IMR-90 (cell line): Measurements from ENCODE around the gene CELA2A. TPM values are rescaled to one million over a fixed set of nuclear protein-coding genes. Genes with fewer than 3 reads are reported as not detected.

Source experiments
- ATAC-seq: fragments of 200-7000 bp; cut with Tn5 transposase; 2 replicates; pipeline ENCODE4 v1.9.1; 2020; ENCODE audit warnings: low read depth, mild to moderate bottlenecking, moderate library complexity
- BruUV-seq: library from RNA; stranded (reverse); fragments of 400-500 nt; replicated peaks from 2 replicates; lab custom pipeline; 2021; lab: Mats Ljungman, UMichigan
- CTCF ChIA-PET: fragments of 300-600 bp; formaldehyde crosslinking; extraction: SDS; loops from one replicate; lab custom pipeline; 2021; ENCODE audit warnings: antibody characterized with exemption; lab: Yijun Ruan, JAX
- POLR2A ChIA-PET: fragments of 300-600 bp; sonication (Branson Sonifier 250); formaldehyde crosslinking; loops from one replicate; lab custom pipeline; 2022; ENCODE audit warnings: antibody characterized with exemption; ENCODE audit not compliant: unreplicated experiment; lab: Charles Lee
- DNase-seq: peaks from one replicate; pipeline ENCODE4 v3.0.0; 2013
- H2AFZ ChIP-seq: replicated peaks from 2 replicates; pipeline ENCODE3; 2013; ENCODE audit warnings: low read length, mild to moderate bottlenecking; ENCODE audit not compliant: poor library complexity
- H2AK5ac ChIP-seq: 2 replicates; pipeline ENCODE4 v1.6.1; 2013; ENCODE audit warnings: low read depth, low read length, inconsistent platforms
- H2AK9ac ChIP-seq: replicated peaks from 2 replicates; pipeline ENCODE3; 2013; ENCODE audit warnings: mild to moderate bottlenecking, low read depth, low read length, moderate library complexity; ENCODE audit not compliant: poor library complexity
- H2BK120ac ChIP-seq: 2 replicates; pipeline ENCODE4 v1.6.1; 2013; ENCODE audit warnings: low read depth, low read length, inconsistent platforms
- H2BK15ac ChIP-seq: 3 replicates; pipeline ENCODE4 v1.6.1; 2013; ENCODE audit warnings: low read depth, low read length, inconsistent platforms
- H2BK20ac ChIP-seq: 2 replicates; pipeline ENCODE4 v1.6.1; 2013; ENCODE audit warnings: low read depth, mild to moderate bottlenecking, inconsistent platforms, low read length, moderate library complexity
- H2BK5ac ChIP-seq: 2 replicates; pipeline ENCODE4 v1.6.1; 2013; ENCODE audit warnings: mild to moderate bottlenecking, low read depth, low read length, inconsistent platforms; ENCODE audit not compliant: poor library complexity, severe bottlenecking
- H3K14ac ChIP-seq: replicated peaks from 2 replicates; pipeline ENCODE4 v1.6.1; 2013; ENCODE audit warnings: low read depth, low read length, inconsistent platforms
- H3K18ac ChIP-seq: 2 replicates; pipeline ENCODE4 v1.6.1; 2013; ENCODE audit warnings: low read depth, low read length, control low read depth
- H3K23ac ChIP-seq: 2 replicates; pipeline ENCODE4 v1.6.1; 2013; ENCODE audit warnings: low read depth, low read length, inconsistent platforms
- H3K27ac ChIP-seq: 2 replicates; pipeline ENCODE4 v1.5.1; 2013; ENCODE audit warnings: mild to moderate bottlenecking, control low read depth, low read length; ENCODE audit not compliant: insufficient read depth
- H3K27me3 ChIP-seq: 2 replicates; pipeline ENCODE4 v1.6.1; 2013; ENCODE audit warnings: low read length; ENCODE audit not compliant: control insufficient read depth, insufficient read depth
- H3K36me3 ChIP-seq: 2 replicates; pipeline ENCODE4 v1.6.1; 2013; ENCODE audit warnings: low read length, mixed read lengths; ENCODE audit not compliant: control insufficient read depth, insufficient read depth
- H3K4ac ChIP-seq: 2 replicates; pipeline ENCODE4 v1.6.1; 2013; ENCODE audit warnings: low read depth, low read length, inconsistent platforms
- H3K4me1 ChIP-seq: 2 replicates; pipeline ENCODE4 v1.6.1; 2013; ENCODE audit warnings: low read length, mixed read lengths; ENCODE audit not compliant: control insufficient read depth, insufficient read depth
- H3K4me2 ChIP-seq: 2 replicates; pipeline ENCODE4 v1.6.1; 2013; ENCODE audit warnings: low read depth, mild to moderate bottlenecking, control low read depth, low read length, moderate library complexity
- H3K4me3 ChIP-seq: 2 replicates; pipeline ENCODE4 v1.5.1; 2013; ENCODE audit warnings: low read depth, mild to moderate bottlenecking, control low read depth, low read length, moderate library complexity; ENCODE audit not compliant: insufficient read depth
- H3K56ac ChIP-seq: 2 replicates; pipeline ENCODE4 v1.6.1; 2013; ENCODE audit warnings: low read length, inconsistent platforms; ENCODE audit not compliant: insufficient read depth; ENCODE audit errors: extremely low read depth
- H3K79me1 ChIP-seq, 2 experiments: 2 replicates each; pipeline ENCODE4 v1.6.1; 2013; ENCODE audit warnings: low read length in 2 of 2, inconsistent platforms in 1 of 2, low read depth in 1 of 2
- H3K9ac ChIP-seq: 2 replicates; pipeline ENCODE4 v1.6.1; 2013; ENCODE audit warnings: low read depth, low read length, control low read depth
- H3K9me1 ChIP-seq: 2 replicates; pipeline ENCODE4 v1.6.1; 2013; ENCODE audit warnings: low read length, inconsistent platforms; ENCODE audit not compliant: insufficient read depth
- H3K9me3 ChIP-seq: 2 replicates; pipeline ENCODE4 v1.6.1; 2013; ENCODE audit warnings: low read length; ENCODE audit not compliant: control insufficient read depth, insufficient read depth
- H4K20me1 ChIP-seq: 2 replicates; pipeline ENCODE4 v1.6.1; 2013; ENCODE audit warnings: low read length, inconsistent platforms; ENCODE audit not compliant: insufficient read depth
- H4K5ac ChIP-seq: 2 replicates; pipeline ENCODE4 v1.6.1; 2013; ENCODE audit warnings: mild to moderate bottlenecking, low read depth, low read length, control low read depth
- H4K8ac ChIP-seq, 2 experiments: 2 replicates each; pipeline ENCODE4 v1.6.1; 2013; ENCODE audit warnings: low read depth in 2 of 2, low read length in 2 of 2, control low read depth in 1 of 2, inconsistent platforms in 1 of 2
- H4K91ac ChIP-seq: 2 replicates; pipeline ENCODE4 v1.6.1; 2013; ENCODE audit warnings: low read depth, low read length, inconsistent platforms; ENCODE audit not compliant: insufficient read depth
- BHLHE40 ChIP-seq: fragments of 150-350 bp; IDR thresholded peaks from 2 replicates; pipeline ENCODE4 v1.6.1; 2016; ENCODE audit warnings: mild to moderate bottlenecking, low read depth, low read length
- CEBPB ChIP-seq: IDR thresholded peaks from 2 replicates; pipeline ENCODE4 v1.6.1; 2012; ENCODE audit warnings: low read depth, low read length, improper control_type of control experiment
- CHD1 ChIP-seq: IDR thresholded peaks from 2 replicates; pipeline ENCODE4 v1.6.1; 2012; ENCODE audit warnings: low read depth, low read length, improper control_type of control experiment
- FOS ChIP-seq: fragments of 150-350 bp; IDR thresholded peaks from 2 replicates; pipeline ENCODE4 v1.6.1; 2016; ENCODE audit warnings: low read depth, low read length
- MAFK ChIP-seq: IDR thresholded peaks from 2 replicates; pipeline ENCODE4 v1.6.1; 2012; ENCODE audit warnings: low read depth, low read length, improper control_type of control experiment
- MAZ ChIP-seq: IDR thresholded peaks from 2 replicates; pipeline ENCODE4 v1.6.1; 2012; ENCODE audit warnings: low read depth, mild to moderate bottlenecking, low read length, improper control_type of control experiment, moderate library complexity, borderline replicate concordance
- NFE2L2 ChIP-seq: fragments of 150-350 bp; IDR thresholded peaks from 2 replicates; pipeline ENCODE4 v1.6.1; 2016; ENCODE audit warnings: low read depth, mild to moderate bottlenecking, low read length
- RCOR1 ChIP-seq: IDR thresholded peaks from 2 replicates; pipeline ENCODE4 v1.6.1; 2012; ENCODE audit warnings: mild to moderate bottlenecking, low read length, improper control_type of control experiment; ENCODE audit not compliant: insufficient replicate concordance
- RFX5 ChIP-seq: IDR thresholded peaks from 2 replicates; pipeline ENCODE4 v1.8.0; 2012; ENCODE audit warnings: low read depth, mild to moderate bottlenecking, low read length, moderate library complexity
- SMC3 ChIP-seq: fragments of 150-350 bp; IDR thresholded peaks from 2 replicates; pipeline ENCODE4 v1.6.1; 2016; ENCODE audit warnings: low read depth, mild to moderate bottlenecking, antibody characterized with exemption, low read length, moderate library complexity
- USF2 ChIP-seq: fragments of 150-350 bp; IDR thresholded peaks from 2 replicates; pipeline ENCODE4 v1.6.1; 2017; ENCODE audit warnings: mild to moderate bottlenecking, antibody characterized with exemption, low read length, low read depth
- WGBS, 2 experiments: methylation state at CpG; one replicate each; pipeline versions ENCODE4 v1.1.5 to v1.1.7; 2013; ENCODE audit warnings: missing lambda C conversion rate in 2 of 2; ENCODE audit not compliant: insufficient read length in 1 of 2; ENCODE audit errors: extremely low coverage in 2 of 2; 5-methylcytosine and 5-hydroxymethylcytosine counted together
- dilution Hi-C: fragments of 300-500 bp; cut with HindIII; formaldehyde crosslinking; loops from one replicate; pipeline ENCODE4 v1.14.3; 2018; ENCODE audit warnings: low sequenced_read_pairs; ENCODE audit not compliant: unreplicated experiment
- in situ Hi-C: fragments of 300-500 bp; cut with MboI; formaldehyde crosslinking; loops from 3 replicates; pipeline ENCODE4 v1.14.3; 2019; ENCODE audit warnings: low sequenced_read_pairs, inconsistent platforms, mixed read lengths
- intact Hi-C: fragments of 100-400 bp; cut with micrococcal nuclease; formaldehyde crosslinking; loops from 2 replicates; pipeline ENCODE4 v1.10.0; 2022
- polyA plus RNA-seq, 3 experiments: library from polyadenylated mRNA; depleted of rRNA; stranded (reverse); fragments of >200 nt; gene quantifications; 2 replicates each; pipeline ENCODE4 v1.2.3, GENCODE V29; 2012; ENCODE audit warnings: low replicate concordance in 1 of 3
- total RNA-seq: library from RNA; depleted of rRNA; stranded (reverse); fragments of >200 nt; gene quantifications from 2 replicates; pipeline ENCODE4 v1.2.3, GENCODE V29; 2012

CELA2A gene
- total and polyA plus RNA-seq, 2 of the 4 experiments (the other 2 are of a cell fraction): not detected

GRCh38 chr1:15475752-15476314 is 19.3 kb downstream of the CELA2A start, which contains the start of gene CELA2B:
Gene CELA2B, plus strand, starts transcription at chr1:15476104. Its CDS starts 22 bp downstream, at chr1:15476126.
- Histone ChIP-seq H3K9ac (no peak within 1 kb of the TSS), H3K36me3 (no peaks in the 10 kb centered on the region), H2BK20ac (no peak within 1 kb of the TSS), H3K4me1 (no peaks in the 10 kb centered on the region), H3K9me3 (no peaks in the 10 kb centered on the region), H2BK120ac (no peak within 1 kb of the TSS), H2BK5ac (no peak within 1 kb of the TSS), H3K4me3 (no peak within 1 kb of the TSS), H4K91ac (no peak within 1 kb of the TSS), H4K20me1 (no peaks in the 10 kb centered on the region), H3K27me3 (no peaks in the 10 kb centered on the region; the same call in 1 of the 2 replicates), H3K4ac (no peak within 1 kb of the TSS), H3K9me1 (no peaks in the 10 kb centered on the region), H2AFZ (no peak within 1 kb of the TSS), H3K18ac (no peak within 1 kb of the TSS), H3K4me2 (no peak within 1 kb of the TSS), H3K27ac (no peak within 1 kb of the TSS), H2BK15ac (no peak within 1 kb of the TSS), H3K23ac (no peak within 1 kb of the TSS), H2AK5ac (no peak within 1 kb of the TSS), H3K56ac (no peak within 1 kb of the TSS), H4K8ac (no peak within 1 kb of the TSS), H3K14ac (no peak within 1 kb of the TSS), H3K79me1 (no peaks in the 10 kb centered on the region), H2AK9ac (no peak within 1 kb of the TSS), H4K5ac (no peak within 1 kb of the TSS)
- dilution Hi-C loops (no loop called here), intact Hi-C loops (no loop called here), in situ Hi-C loops (no loop called here)
- BruUV-seq: no TSS peak
- POLR2A ChIA-PET: no interaction called here
- no peak for TF ChIP-seq RFX5
- TF ChIP-seq USF2: no peak
- TF ChIP-seq FOS: no peak
- TF ChIP-seq MAZ: no peak
- TF ChIP-seq NFE2L2: no peak
- TF ChIP-seq CHD1: no peak
- TF ChIP-seq CEBPB: no peak
- no peak for TF ChIP-seq BHLHE40
- no peak for TF ChIP-seq RCOR1
- no peak for TF ChIP-seq SMC3
- TF ChIP-seq MAFK: no peak
- ATAC-seq: no peak
- WGBS, 2 experiments: no CpG with 5 or more reads among the region's 5 CpGs
- no peak for DNase-seq
- CTCF ChIA-PET: no interaction called here
